TTC549 (cell line): ENCODE data around the gene HIBCH.
"Not testable (repeated sequence)": the region's sequence is repeated elsewhere in the genome, so short reads cannot be mapped to it uniquely, and the experiment has no call there.

Experiments used
- FAIRE-seq: peaks from 2 replicates; lab custom pipeline; 2012; peaks lifted over from hg19 to GRCh38; lab: Jason Lieb, UNC

HIBCH gene, protein sequence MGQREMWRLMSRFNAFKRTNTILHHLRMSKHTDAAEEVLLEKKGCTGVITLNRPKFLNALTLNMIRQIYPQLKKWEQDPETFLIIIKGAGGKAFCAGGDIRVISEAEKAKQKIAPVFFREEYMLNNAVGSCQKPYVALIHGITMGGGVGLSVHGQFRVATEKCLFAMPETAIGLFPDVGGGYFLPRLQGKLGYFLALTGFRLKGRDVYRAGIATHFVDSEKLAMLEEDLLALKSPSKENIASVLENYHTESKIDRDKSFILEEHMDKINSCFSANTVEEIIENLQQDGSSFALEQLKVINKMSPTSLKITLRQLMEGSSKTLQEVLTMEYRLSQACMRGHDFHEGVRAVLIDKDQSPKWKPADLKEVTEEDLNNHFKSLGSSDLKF

GRCh38 chr2:190319555-190320498, at the start of gene HIBCH:
TSS of gene HIBCH (minus strand) at chr2:190319826. CDS start at chr2:190319750, 76 bp downstream.
- peak; percentile 99 for FAIRE-seq

DNA sequence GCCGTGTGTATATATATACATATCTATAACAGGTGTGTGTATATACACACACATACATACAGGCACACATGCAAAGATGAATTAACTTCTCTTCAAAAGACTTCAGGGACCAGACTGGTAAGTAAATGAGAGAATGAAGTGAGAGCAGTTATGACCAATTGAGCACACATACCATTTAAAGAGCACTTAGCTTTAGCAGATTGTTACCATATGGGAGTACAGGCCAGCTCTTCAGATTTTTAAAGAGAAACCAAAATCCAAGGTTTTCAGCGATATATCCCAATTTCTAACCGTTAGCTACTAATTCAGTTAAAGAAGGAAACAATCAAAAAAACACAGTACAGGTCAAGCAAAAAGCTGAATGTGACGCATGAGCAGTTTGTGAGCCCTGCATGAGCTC, 47.5 kb upstream of the HIBCH start:
- no peak for FAIRE-seq

DNA sequence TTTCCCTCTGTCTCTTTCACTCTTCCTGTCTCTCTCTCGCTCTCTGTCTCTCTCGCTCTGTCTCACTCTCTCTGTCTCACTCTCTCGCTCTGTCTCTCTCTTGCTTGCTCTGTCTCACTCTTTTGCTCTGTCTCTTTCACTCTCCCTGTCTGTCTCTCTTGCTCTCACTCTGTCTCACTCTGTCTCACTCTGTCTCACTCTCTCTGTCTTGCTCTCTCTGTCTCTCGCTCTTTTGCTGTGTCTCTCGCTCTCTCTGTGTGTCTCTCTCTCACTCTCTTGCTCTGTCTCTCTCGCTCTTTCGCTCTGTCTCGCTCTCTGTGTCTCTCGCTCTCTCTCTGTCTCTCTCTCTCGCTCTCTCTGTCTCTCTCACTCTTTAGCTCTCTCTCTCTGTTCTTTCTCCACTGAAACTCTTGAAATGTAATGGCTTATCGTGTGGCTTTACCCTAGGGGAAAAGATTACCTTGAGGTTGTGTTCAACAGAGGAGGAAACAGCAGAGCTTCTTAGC, 46.7 kb upstream of the HIBCH start:
- FAIRE-seq = no peak

DNA sequence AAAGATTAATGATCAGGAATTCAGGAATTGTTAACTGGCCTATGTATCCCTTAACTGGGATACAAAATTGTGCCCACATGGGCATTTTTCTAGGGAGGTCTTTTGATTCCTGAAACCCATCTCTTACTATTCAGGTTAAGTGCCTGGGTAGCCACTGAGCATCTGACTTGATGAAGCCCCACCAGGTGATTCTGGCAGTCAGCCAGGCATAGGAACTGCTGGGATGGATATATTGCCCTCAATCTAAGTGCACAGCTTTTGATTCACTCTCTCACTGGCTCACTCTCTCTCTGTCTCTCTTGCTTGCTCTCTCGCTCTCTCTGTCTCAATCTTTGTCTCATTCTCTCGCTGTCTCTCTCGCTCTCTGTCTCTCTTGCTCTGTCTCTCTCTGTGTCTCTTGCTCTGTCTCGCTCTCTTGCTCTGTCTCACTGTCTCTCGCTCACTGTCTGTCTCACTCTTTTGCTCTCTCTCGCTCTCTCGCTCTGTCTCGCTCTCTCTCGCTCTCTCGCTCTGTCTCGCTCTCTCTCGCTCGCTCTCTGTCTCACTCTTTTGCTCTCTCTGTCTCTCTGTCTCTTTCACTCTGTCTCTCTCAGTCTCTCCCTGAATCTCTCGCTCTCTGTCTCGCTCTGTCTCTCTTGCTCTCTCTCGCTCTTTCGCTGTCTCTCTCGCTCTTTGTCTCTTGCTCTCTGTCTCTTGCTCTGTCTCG, 46.0 kb upstream of the HIBCH start:
- FAIRE-seq = no peak

DNA sequence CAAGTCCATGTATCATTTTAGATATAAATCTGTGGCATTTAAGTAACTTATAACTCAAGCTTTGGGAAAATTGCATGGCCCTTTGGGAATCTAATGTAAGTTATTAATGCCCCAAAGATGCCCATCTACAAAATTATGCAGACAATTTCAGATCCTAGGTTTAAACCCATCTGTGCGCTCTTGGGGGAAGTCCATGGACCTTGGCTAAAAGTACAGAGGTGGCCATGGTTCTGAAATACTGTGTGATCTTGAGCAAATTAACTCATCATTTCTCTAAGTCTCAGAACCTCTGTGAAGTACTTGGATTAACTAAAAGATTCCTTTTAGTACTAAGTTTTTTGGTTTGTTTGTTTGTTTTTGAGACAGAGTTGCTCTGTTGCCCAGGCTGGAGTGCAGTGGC, 43.3 kb upstream of the HIBCH start:
- no peak for FAIRE-seq

DNA sequence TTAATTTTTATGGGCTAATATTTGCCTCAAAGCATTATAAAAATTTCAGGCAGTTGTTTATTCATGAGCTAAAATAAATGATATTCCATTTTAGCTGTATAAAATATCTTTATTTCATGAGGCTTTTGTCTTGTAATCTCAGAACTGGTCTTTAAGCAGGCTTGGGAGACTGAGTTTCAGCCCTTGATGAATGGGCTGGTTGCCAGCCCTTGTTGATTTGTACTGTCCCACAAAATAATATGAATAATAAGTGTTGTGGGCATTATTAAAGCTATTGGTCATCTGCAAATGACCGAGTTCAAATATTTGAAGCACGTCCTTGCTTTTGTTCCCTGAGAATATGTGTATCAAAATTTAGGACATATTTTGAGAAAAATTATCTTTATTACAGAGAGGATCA, 41.9 kb upstream of the HIBCH start:
- FAIRE-seq = no peak

- FAIRE-seq = no peak
These were observed 41.3 kb upstream of the HIBCH start for GRCh38 chr2:190360965-190361364.

- peak; percentile 9 for FAIRE-seq
These were observed 40.9 kb upstream of the HIBCH start for GRCh38 chr2:190360561-190360960.

GRCh38 chr2:190358655-190359448, 39.2 kb upstream of the HIBCH start:
- FAIRE-seq = not testable (repeated sequence)

- no peak for FAIRE-seq
These were observed 38.0 kb upstream of the HIBCH start for GRCh38 chr2:190357600-190357999.

- no peak for FAIRE-seq
These were observed 36.5 kb upstream of the HIBCH start for GRCh38 chr2:190355968-190356644.

- no peak for FAIRE-seq
These were observed 34.5 kb upstream of the HIBCH start for GRCh38 chr2:190354003-190354690.

DNA sequence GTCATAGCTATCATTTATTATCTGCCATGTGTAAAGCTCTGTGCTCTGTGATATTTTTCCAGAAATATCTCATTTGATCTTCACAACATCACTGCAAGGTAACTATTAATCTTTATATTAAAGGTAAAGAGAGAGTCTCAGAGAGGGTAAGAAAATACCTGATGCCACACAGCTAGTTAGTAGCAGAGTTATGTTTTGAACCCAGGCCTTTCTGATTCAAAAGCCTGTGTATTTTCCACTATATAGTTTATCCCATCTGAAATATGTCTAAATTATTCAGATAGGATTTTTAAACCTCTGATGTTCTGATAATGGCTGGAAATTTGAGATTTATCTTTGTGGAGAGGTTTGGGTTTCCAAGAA, 33.9 kb upstream of the HIBCH start:
- FAIRE-seq = no peak

DNA sequence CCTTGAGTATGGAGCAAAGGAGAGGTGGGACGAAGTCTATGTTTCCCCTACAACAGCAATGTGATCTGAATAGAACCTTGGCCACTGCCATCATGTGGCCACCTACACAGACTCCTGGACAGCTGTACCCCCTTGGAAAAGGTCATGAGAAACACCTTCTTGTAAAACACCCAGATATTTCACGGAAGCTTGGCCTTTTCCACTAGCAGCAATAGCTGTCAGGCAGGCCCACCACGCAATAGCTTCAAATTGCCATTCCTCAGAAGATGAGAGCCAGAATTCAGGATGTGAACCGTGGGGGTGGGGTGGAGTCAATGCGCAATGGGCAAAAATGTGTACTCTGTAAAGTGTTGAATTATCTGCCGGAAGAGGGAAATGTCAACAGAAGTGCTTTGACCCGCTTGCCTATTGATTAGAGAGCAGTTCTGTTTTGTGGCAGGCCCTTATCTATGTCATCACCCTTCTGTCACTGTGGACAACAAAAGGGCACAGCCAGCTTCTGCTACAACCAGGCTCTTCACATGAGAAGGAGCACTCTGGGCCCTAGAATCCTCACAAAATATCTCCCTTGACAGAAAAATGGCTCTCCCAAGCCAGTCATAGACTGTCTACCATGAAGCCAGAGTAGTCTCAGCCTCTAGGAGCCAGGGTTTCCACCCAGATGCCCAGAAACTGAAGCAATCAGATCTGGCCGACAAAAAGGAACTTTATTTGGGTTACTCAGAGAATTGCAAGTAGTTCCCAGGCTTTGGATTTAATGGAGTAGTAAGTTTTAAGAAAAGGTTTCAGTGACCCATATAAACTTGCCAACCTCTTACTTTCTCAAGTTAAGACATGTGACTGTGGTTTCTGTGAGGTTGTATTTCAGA, 33.3 kb upstream of the HIBCH start:
- no peak for FAIRE-seq

GRCh38 chr2:190351955-190352354, 32.3 kb upstream of the HIBCH start:
- no peak for FAIRE-seq

GRCh38 chr2:190350371-190350770, 30.7 kb upstream of the HIBCH start:
- no peak for FAIRE-seq

GRCh38 chr2:190344276-190344827, 24.7 kb upstream of the HIBCH start:
- no peak for FAIRE-seq

DNA sequence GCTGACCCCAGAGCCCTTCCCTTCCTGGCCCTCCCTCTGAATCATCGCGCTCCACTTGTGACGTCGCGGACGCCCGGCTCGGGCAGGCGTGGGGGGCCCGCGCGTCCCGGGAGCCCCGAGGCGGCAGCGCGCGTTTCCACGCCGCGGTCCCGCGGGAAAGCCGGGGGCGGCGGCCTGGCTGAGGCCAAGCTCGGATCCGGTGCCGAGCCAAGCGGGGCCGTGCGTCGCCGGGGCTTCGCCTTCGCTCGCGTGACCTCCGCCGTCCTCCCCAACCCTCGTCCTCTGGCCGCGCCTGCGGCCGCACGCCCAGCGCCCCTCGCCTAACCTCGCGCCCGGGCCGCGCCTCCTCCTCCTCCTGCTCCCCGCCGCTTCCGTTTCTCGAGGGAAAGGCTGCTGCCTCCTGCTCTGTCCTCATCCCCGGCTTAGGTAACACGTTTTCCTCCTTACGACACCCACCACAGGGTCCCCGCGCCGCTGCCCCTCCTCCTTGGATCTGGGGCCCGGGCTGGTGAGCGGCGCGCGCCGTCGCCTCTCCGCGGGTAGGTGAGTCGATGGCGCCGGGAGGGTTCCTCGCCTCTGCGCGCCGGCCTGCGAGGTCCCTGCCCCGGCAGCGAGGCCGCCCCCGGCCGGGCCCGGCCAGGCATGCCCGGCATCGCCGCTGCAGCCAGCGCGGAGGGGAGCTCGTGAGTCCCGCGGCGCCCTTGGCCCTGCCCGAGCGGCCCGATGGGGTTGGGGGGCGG, 24.1 kb upstream of the HIBCH start, which contains the start of gene INPP1:
TSS of gene INPP1 (plus strand) at position 54 of the 740 bp plus-strand sequence. CDS start 16,514 bp downstream, outside the sequence.
- FAIRE-seq = no peak
